GM18519 (cell line): ENCODE results near the gene TUG1.
A peak's percentile ranks its signal among the peaks of the same experiment; 100 is the strongest.

Experiments
- ATAC-seq: cut with Tn5 transposase; IDR thresholded peaks from one replicate; pipeline ENCODE4 v1.9.1; 2021; ENCODE audit warnings: mild to moderate bottlenecking, moderate library complexity; ENCODE audit not compliant: unreplicated experiment, low FRiP score

TUG1 gene

GRCh38 chr22:30968924-30969531 is at the start of gene TUG1:
TSS of gene TUG1 (plus strand) at chr22:30969265.
- peak; percentile 51 for ATAC-seq

DNA sequence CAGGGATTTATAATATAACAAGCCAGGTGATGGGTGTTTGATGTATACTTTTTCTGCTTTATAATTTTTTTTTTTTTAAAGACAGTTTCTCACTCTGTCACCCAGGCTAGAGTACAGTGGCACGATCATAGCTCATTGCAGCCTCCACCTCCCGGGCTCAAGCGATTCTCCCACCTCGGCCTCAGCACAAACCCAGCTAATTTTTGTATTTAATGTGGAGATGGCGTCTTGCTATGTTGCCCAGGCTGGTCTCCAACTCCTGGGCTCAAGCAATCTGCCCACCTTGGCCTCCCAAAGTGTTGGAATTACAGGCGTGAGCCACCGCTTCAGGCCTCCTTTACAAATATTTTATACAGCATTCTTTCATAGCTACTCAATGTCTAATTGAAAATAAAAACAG is 49.1 kb upstream of the TUG1 start:
- no peak for ATAC-seq

GRCh38 chr22:30920407-30920806 is 48.7 kb upstream of the TUG1 start:
- ATAC-seq: no peak

GRCh38 chr22:30921108-30921507 is 48.0 kb upstream of the TUG1 start:
- no peak for ATAC-seq

DNA sequence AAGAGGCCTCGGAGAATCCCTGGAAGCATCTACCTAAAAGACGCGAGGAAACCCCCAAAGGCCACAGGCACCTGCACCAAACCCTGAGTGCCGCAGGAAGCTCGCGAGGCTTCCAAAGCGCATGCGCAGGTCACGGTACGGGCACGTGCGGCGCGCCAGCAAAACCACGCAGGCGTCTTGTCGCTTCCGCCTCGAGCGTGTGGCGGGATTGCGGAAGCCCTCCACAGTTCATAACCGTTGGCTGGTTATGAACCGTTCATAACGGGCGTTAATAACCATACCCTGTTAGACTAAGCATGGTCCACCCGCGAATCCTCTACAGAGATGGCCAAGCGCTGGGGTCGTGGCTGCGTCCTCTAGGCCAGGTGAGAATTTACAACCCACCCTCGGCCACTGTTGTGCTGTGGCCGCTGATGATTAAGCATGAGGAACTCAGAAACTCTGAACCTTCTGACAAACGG is 46.9 kb upstream of the TUG1 start:
- ATAC-seq: no peak

- ATAC-seq: no peak
These were observed 45.7 kb upstream of the TUG1 start for GRCh38 chr22:30923168-30923900.

- ATAC-seq: no peak
These were observed 43.4 kb upstream of the TUG1 start for GRCh38 chr22:30925667-30926066.

DNA sequence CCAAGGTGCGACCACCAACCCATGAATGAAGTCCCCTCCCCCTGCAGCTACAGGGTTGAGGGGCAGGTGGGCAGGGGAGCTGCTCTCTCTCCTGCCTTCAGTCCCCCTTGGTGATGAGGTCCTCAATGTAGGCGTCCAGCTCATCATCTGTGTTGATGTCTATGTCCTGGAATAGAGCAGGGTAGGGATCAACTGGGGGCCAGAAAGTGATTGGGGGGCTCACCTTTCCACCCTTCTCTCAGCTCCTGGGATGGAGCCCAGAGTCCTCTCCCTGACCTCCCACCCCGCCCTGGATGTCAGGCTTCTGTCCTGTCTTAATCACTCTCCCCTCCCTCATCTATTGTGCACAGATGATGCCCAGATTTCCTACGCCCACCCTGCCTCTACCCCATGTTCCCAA is 42.4 kb upstream of the TUG1 start:
- ATAC-seq: no peak

DNA sequence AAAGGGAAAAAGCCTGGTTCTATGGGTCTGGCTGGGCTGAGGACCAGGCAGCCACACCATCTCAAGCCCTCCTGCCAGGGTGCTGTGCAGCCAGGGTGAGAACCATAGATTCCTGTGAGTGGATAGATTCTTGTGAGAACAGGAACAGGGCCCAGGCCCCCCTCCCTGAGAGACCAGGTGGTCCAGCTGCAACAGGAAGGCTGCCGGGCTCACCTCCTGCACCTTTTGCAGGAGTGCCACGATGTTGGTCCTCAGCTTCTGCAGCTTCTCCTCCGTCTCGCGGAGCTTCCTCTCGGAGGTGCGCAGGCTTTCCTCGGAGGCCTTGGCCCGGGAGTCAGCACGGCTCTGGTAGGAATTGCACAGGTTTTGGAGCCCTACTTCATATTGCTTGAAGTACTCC is 41.3 kb upstream of the TUG1 start:
- no peak for ATAC-seq

- no peak for ATAC-seq
These were observed 40.7 kb upstream of the TUG1 start for GRCh38 chr22:30928401-30928800.

DNA sequence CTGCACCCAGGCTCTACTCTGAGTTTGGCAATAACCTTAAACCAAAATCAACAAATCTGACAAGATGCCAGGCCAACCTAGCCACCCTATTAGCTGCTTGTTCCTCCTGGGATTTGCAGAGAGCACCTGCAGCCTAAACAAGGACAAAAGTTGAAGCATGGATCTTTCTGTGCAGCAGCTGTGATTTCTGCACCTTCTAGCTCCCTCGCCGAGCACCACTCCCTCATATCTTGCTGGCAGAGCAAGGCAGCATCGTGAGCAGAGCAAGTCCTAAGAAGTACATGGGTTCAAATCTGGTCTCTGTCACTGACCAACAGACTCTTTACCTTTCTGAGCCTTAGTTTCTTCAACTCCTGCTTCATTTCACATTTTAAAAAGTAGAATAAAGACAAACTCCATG is 38.8 kb upstream of the TUG1 start:
- ATAC-seq: no peak

DNA sequence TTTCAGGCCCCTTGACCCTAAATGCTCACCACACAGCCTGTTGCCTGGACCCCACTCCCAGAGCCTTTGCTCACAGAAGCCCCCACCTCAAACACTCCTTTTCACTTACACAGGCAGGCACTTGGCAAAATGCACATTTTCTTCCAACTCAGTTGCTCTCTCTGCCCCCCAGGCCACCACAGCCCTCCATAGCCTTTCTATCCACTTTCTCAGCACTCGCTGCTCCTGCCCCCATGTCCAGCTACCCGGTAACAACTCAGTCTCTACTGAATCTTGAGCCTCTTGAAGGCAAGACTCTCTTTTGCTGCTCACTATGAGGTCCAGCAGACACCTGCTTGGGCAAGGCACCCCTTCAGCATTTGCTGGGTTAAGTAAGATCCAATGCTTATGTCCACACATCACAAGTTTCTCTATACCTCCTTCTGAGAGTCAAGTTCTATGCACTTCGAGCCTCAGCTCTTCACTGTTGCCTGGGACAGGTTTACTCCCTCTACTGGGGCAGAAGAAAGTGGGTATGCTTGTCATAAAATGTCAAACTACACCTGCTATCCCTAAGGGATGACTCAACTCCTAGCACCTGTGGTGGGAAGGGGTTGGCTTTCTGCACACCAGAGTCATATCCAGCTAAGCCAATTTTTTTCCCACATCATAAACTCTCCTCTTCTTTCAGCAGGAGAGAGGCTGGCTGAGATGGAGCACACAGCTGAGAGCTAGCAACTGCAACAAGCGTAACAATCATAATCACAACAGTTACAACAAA is 37.3 kb upstream of the TUG1 start:
- no peak for ATAC-seq

- no peak for ATAC-seq
These were observed 36.4 kb upstream of the TUG1 start for GRCh38 chr22:30932661-30933060.

DNA sequence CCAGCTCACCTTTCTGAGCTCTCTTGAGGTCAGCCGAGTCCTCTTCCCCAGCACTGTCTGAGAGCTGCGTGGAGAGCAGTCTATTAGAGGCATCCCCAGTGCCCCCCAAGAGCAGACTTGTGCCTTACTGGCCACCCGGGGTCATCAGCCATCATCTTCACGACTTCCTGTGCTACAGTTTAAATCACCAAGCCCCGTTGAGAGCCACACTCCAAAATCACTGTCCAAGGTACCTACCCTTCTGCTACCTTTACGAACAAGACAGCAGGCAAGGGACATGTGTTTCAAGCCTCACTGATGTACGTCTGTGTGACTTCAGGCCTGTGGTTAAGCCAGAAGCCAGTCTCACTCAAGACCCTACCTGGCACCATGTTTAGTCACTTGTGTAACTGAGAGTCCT is 35.6 kb upstream of the TUG1 start:
- ATAC-seq: no peak

DNA sequence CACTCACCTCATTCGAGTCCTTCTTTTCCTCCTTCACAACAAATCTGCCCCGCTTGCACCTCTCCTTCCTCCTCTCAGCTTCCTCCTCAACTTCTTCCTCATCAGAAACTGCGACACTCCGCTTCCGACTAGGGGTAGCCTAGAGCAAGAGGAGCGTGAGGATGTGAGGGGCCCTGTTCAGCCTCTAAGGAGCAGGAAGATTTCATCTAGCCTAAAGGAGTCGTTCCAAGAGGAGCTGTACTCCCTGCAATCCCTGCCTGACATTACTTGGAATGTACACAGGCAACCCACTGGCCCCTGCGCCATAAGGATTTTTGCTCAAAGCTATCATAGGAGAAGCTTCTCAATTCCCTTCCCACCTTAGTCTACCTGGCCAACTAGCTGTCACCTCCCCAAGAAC is 35.0 kb upstream of the TUG1 start:
- no peak for ATAC-seq

DNA sequence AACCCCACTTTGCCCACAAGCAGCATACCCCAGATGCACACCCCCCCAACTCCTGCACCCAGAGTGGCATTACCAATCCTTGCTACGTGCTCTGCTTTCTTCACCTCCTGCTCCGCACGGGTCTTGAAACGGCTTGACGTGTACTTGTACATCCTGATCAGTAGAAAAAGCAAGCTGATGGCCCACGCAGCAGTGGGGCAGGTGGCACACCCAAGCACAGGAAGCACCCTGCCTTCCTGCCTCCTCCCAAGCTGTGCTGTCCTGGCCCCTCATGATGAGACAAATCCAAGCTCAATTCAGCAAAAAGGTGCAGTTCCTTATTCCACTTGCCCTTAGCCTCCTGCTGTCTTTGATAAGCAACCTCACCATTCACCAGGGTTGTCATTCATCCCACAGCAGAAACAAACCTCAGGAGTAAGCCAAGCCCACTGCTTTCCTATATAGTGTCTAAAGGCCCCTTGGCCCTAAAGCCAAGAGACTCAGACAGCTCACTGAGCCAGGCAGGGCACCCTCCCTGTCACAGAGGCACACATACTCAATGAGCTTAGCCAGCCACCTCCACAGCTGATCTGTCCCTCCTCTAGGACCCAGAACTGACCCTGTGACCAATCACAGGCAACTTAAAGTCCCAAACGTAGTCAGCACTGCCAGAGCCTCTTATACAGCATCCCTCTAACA is 28.2 kb upstream of the TUG1 start:
- no peak for ATAC-seq

GRCh38 chr22:30941363-30941740 is 27.7 kb upstream of the TUG1 start:
- ATAC-seq: no peak

DNA sequence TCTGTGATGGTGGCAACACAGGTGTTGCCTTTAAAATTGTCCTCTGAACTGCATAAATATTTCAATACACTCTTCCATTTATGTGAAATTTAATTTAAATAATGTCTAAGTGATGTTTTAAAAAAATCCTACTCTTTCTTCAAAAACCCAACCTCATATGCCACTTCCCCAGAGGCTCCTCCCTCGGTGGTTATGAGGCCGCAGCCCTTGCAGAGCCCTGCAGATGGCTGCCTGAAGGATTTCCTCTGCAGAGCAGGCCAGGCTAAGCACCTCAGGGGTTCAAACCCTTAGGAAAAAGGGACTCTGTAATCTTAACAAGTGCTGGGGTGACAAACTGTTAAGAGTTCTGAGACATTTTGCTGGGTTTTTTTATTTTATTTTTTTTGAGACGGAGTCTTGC is 25.7 kb upstream of the TUG1 start:
- ATAC-seq: no peak

DNA sequence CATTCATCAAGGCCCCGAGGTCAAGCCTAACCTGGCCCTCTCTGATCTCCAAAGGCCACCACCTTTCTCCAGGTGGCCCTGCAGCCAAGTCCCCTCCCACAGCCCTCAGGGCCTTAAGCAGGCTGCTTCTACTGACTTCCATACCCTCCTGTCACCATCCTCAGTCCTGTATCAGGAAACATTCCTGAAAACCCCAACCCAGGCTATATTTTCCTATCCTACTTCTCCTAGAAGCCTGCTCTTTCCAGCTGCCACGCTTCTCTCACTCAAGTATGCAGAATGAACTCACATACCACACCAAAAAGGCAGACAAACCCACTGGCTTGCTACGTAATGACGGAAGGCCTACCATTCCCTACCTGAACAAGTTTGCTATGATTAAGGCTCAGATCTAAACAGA is 24.1 kb upstream of the TUG1 start:
- ATAC-seq: no peak

GRCh38 chr22:30945653-30946052 is 23.4 kb upstream of the TUG1 start:
- no peak for ATAC-seq

DNA sequence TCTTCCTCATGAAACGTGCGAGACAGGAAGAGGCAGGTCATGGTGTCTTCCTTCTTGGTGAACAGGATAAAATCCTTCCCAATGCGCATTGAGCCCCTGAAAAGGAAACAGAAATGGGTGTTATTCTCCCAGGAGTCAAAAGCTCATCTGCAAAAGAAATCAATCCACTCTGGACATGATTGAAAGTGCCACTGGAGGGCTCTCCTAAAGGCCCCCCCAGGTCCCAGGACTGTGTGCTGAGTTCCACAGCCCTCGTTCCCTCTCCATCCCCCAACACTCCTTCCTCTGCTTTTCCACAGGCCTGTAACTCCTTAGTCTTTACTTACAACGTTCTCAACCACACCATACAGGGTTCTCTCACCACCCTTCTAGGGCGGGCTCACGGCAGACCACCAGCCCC is 22.7 kb upstream of the TUG1 start:
- no peak for ATAC-seq
